GM23248 (cell line): ENCODE measurements around the gene ZNF19. TPM values are rescaled to one million over a fixed set of nuclear protein-coding genes. Genes with fewer than 3 reads are reported as not detected.
A peak's percentile ranks its signal among the peaks of the same experiment; 100 is the strongest.

Experiments used
- DNase-seq: peaks from one replicate; pipeline ENCODE4 v3.0.0-alpha.2; 2015
- H2AFZ ChIP-seq: fragments of 200-600 bp; sonication (generic); 2 replicates; pipeline ENCODE4 v1.6.1; 2016; ENCODE audit warnings: antibody characterized with exemption
- H3F3A ChIP-seq: fragments of 200-600 bp; sonication (generic); 2 replicates; pipeline ENCODE4 v1.6.1; 2016; ENCODE audit warnings: mild to moderate bottlenecking, antibody characterized with exemption, mixed run types; ENCODE audit not compliant: insufficient read depth
- H3K27ac ChIP-seq: fragments of 200-600 bp; sonication (generic); 2 replicates; pipeline ENCODE4 v1.5.1; 2016; ENCODE audit warnings: mild to moderate bottlenecking
- H3K27me3 ChIP-seq: fragments of 200-600 bp; sonication (generic); replicated peaks from 2 replicates; pipeline ENCODE4 v1.6.1; 2016; ENCODE audit warnings: mild to moderate bottlenecking; ENCODE audit not compliant: insufficient read depth
- H3K36me3 ChIP-seq: fragments of 200-600 bp; sonication (generic); 2 replicates; pipeline ENCODE4 v1.6.1; 2016; ENCODE audit warnings: low read depth, mild to moderate bottlenecking
- H3K4me1 ChIP-seq: fragments of 200-600 bp; sonication (generic); 2 replicates; pipeline ENCODE4 v1.6.1; 2016; ENCODE audit warnings: mild to moderate bottlenecking; ENCODE audit not compliant: insufficient read depth
- H3K4me2 ChIP-seq: fragments of 200-600 bp; sonication (generic); one replicate; pipeline ENCODE4 v1.6.1; 2016; ENCODE audit warnings: mild to moderate bottlenecking; ENCODE audit not compliant: unreplicated experiment
- H3K4me3 ChIP-seq: fragments of 200-600 bp; sonication (generic); 2 replicates; pipeline ENCODE4 v1.5.1; 2016; ENCODE audit warnings: mild to moderate bottlenecking
- H3K79me2 ChIP-seq: fragments of 200-600 bp; sonication (generic); 2 replicates; pipeline ENCODE4 v1.6.1; 2016; ENCODE audit warnings: mild to moderate bottlenecking; ENCODE audit not compliant: insufficient read depth
- H3K9ac ChIP-seq: fragments of 200-600 bp; sonication (generic); 2 replicates; pipeline ENCODE4 v1.6.1; 2016; ENCODE audit warnings: mild to moderate bottlenecking
- H3K9me2 ChIP-seq: fragments of 200-600 bp; sonication (generic); 2 replicates; pipeline ENCODE4 v1.6.1; 2016; ENCODE audit warnings: mixed run types, mild to moderate bottlenecking, moderate library complexity; ENCODE audit not compliant: insufficient read depth
- H3K9me3 ChIP-seq: fragments of 200-600 bp; sonication (generic); one replicate; pipeline ENCODE4 v1.6.1; 2017; ENCODE audit warnings: low read depth
- H4K20me1 ChIP-seq: fragments of 200-600 bp; sonication (generic); 2 replicates; pipeline ENCODE4 v1.6.0; 2016; ENCODE audit not compliant: insufficient read depth
- EZH2 ChIP-seq: fragments of 200-600 bp; sonication (generic); IDR thresholded peaks from 2 replicates; pipeline ENCODE4 v1.6.1; 2018; ENCODE audit warnings: antibody characterized with exemption, mild to moderate bottlenecking; ENCODE audit not compliant: insufficient read depth, poor library complexity, severe bottlenecking
- EZH2phosphoT487 ChIP-seq: fragments of 200-600 bp; sonication (generic); IDR thresholded peaks from 2 replicates; pipeline ENCODE4 v1.6.1; 2018; ENCODE audit warnings: antibody characterized with exemption, moderate library complexity, mild to moderate bottlenecking, low read depth; ENCODE audit not compliant: insufficient read depth
- WGBS, 2 experiments: methylation state at CpG; one replicate each; pipeline ENCODE4 v1.1.6; 2015 to 2017; ENCODE audit warnings: low lambda C conversion rate in 2 of 2, low coverage in 1 of 2; ENCODE audit errors: missing lambda C conversion rate in 2 of 2; 5-methylcytosine and 5-hydroxymethylcytosine counted together
- in situ Hi-C: fragments of 300-500 bp; cut with MboI; formaldehyde crosslinking; loops from 2 replicates; pipeline ENCODE4 v1.15.0; 2020
- polyA plus RNA-seq: library from polyadenylated mRNA; unstranded; fragments of >200 nt; fragmentation: Nextera tagmentation; extraction: Ambion mirVana; gene quantifications from 2 replicates; pipeline ENCODE4 v1.2.1, GENCODE V29; 2016
- total RNA-seq: library from RNA; depleted of rRNA; stranded (reverse); fragments of >200 nt; shearing (Covaris generic); gene quantifications from 2 replicates; pipeline ENCODE4 v1.2.3, GENCODE V29; 2014

ZNF19 gene
- total and polyA plus RNA-seq, 2 experiments from 2014 or later = 1.3 to 1.7 TPM

DNA sequence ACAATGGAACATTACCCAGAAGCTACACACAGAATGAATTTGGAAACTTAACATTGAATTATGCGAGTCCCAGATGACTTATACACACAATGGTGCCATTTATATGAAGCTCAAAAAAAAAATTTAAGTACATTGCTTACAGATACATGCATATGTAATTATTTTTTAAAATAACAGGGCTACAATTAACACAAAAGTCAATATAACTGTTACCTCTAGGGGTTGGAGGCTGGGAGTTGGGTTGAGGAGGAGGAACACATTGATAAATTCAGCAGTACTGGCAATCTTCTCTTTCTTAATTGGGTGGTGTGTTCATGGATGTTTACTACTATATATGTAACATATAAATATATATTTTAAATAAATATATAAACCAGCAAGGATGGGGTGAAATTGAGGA lies 28.2 kb downstream of the ZNF19 start:
- peaks cover 61% of the 10 kb centered on the region for H3K79me2 ChIP-seq
- 96 to 98% methylated on average over 1 of the region's 1 CpG for WGBS, 2 experiments
- H3K27ac ChIP-seq = peak overlapping the region; percentile 83
- no peaks in the 10 kb centered on the region for H3K27me3 ChIP-seq
- H2AFZ ChIP-seq = no peak overlapping the region
- H3K4me1 ChIP-seq = peaks cover 16% of the 10 kb centered on the region
- DNase-seq = peak; percentile 10
- H3K9me2 ChIP-seq = no peaks in the 10 kb centered on the region
- peaks cover 16% of the 10 kb centered on the region for H3F3A ChIP-seq
- TF ChIP-seq EZH2phosphoT487 (no peak), EZH2 (no peak)
- H3K4me3 ChIP-seq = peak overlapping the region; percentile 95
- H3K36me3 ChIP-seq = no peaks in the 10 kb centered on the region
- peak overlapping the region; percentile 94 for H3K4me2 ChIP-seq
- H3K9me3 ChIP-seq = no peaks in the 10 kb centered on the region
- H4K20me1 ChIP-seq = no peaks in the 10 kb centered on the region
- in situ Hi-C loops = no loop called here
- H3K9ac ChIP-seq = peak overlapping the region; percentile 90

DNA sequence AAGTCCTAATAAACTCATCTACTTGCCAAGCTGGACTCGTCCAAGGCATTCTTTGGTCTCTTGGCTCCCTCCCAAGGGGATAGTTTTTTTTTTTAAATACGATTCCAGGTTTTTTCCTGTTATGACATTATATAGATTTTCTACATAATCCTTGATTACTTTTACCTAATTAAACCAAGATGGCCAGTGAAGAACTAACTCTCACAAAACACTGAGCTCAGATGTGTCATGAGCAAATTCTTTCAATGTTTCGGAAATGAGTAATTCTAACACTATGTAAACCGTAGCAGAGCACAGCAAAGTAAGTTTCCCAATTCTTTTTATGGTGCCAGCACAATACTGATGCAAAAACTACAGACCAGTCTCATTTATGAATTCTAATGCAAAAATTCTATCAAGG lies 28.9 kb downstream of the ZNF19 start:
- 0 to 1% methylated on average over 4 of the region's 4 CpGs for WGBS, 2 experiments
- DNase-seq = peak; percentile 91

DNA sequence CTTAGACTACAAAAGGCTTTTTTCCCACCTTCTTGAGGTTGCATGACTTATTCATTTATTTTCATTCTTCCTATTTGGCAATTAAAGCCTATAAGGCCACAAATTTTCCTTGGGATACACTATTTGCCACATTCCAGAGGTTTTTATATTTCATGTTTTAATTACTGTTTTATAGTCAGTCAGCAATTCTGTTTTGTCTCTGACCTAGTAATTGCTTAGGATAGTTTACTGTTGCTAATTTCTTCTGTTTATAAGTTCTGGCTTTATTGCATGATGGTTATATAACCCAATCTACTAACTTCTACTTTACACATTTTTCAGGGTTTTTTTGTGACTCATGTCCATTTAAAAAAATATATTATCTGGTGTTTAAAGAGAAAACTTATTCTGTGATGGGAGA lies 29.6 kb downstream of the ZNF19 start:
- TF ChIP-seq EZH2phosphoT487 (no peak), EZH2 (no peak)
- in situ Hi-C loops = no loop called here
- peaks cover 75% of the 10 kb centered on the region for H3K79me2 ChIP-seq
- no peak overlapping the region for H2AFZ ChIP-seq
- peak overlapping the region; percentile 95; the same call in 1 of the 2 replicates for H3K4me3 ChIP-seq
- H4K20me1 ChIP-seq = no peaks in the 10 kb centered on the region
- 0 out of 2 replicates have a peak, but pooled peaks cover 10% of the 10 kb centered on the region for H3K36me3 ChIP-seq
- DNase-seq = peak; percentile 33
- peak overlapping the region; percentile 31 for H3K27ac ChIP-seq
- peak overlapping the region; percentile 94 for H3K4me2 ChIP-seq
- H3K4me1 ChIP-seq = peaks cover 16% of the 10 kb centered on the region
- peaks cover 16% of the 10 kb centered on the region for H3F3A ChIP-seq
- no peak overlapping the region for H3K9ac ChIP-seq
- H3K9me3 ChIP-seq = no peaks in the 10 kb centered on the region
- H3K27me3 ChIP-seq = no peaks in the 10 kb centered on the region
- H3K9me2 ChIP-seq = no peaks in the 10 kb centered on the region

More for the DNA sequence above, 28.9 kb downstream of the ZNF19 start:
- peak overlapping the region; percentile 90 for H3K9ac ChIP-seq
- H3K36me3 ChIP-seq = 0 out of 2 replicates have a peak, but pooled peaks cover 5% of the 10 kb centered on the region
- no peak for TF ChIP-seq EZH2
- TF ChIP-seq EZH2phosphoT487 = no peak
- no peak overlapping the region for H2AFZ ChIP-seq
- no peaks in the 10 kb centered on the region for H3K9me2 ChIP-seq
- peaks cover 68% of the 10 kb centered on the region for H3K79me2 ChIP-seq
- no peaks in the 10 kb centered on the region for H3K9me3 ChIP-seq
- peak overlapping the region; percentile 95 for H3K4me3 ChIP-seq
- in situ Hi-C loops = no loop called here
- H3K4me1 ChIP-seq = peaks cover 16% of the 10 kb centered on the region
- H3K27me3 ChIP-seq = no peaks in the 10 kb centered on the region
- peaks cover 16% of the 10 kb centered on the region for H3F3A ChIP-seq
- H4K20me1 ChIP-seq = no peaks in the 10 kb centered on the region
- H3K4me2 ChIP-seq = peak overlapping the region; percentile 94
- H3K27ac ChIP-seq = peak overlapping the region; percentile 83

DNA sequence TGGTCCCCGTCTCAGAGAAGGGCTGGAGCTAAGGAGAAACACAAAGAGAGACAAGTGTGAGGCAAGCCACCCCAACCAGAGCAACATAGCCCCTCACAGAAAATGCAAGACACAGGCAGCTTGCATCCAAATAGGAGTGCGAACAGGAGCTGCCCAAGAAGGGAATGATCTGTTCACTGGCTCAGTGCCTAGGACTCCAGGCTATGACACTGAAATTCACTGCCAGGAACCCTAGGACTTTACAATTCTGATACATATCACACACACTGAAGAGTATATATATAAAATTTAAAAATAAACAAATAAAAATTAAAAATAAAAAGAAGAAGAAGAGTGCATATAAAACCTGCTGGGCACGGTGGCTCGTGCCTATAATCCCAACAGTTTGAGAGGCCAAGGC lies 32.3 kb downstream of the ZNF19 start:
- peaks cover 66% of the 10 kb centered on the region for H3K79me2 ChIP-seq
- no peaks in the 10 kb centered on the region for H3K9me2 ChIP-seq
- TF ChIP-seq EZH2 = no peak
- no peak for TF ChIP-seq EZH2phosphoT487
- H3K4me3 ChIP-seq = no peak overlapping the region
- no peaks in the 10 kb centered on the region for H3K27me3 ChIP-seq
- H3K27ac ChIP-seq = no peak overlapping the region
- no peak overlapping the region for H3K4me2 ChIP-seq
- H3F3A ChIP-seq = peaks cover 16% of the 10 kb centered on the region
- no peak for DNase-seq
- WGBS, 2 experiments = 88 to 94% methylated on average over 4 of the region's 4 CpGs
- H4K20me1 ChIP-seq = no peaks in the 10 kb centered on the region
- H3K36me3 ChIP-seq = peaks cover 24% of the 10 kb centered on the region
- peaks cover 16% of the 10 kb centered on the region for H3K4me1 ChIP-seq
- no peak overlapping the region for H2AFZ ChIP-seq
- no peak overlapping the region for H3K9ac ChIP-seq
- in situ Hi-C loops = no loop called here
- H3K9me3 ChIP-seq = peaks cover 4% of the 10 kb centered on the region

DNA sequence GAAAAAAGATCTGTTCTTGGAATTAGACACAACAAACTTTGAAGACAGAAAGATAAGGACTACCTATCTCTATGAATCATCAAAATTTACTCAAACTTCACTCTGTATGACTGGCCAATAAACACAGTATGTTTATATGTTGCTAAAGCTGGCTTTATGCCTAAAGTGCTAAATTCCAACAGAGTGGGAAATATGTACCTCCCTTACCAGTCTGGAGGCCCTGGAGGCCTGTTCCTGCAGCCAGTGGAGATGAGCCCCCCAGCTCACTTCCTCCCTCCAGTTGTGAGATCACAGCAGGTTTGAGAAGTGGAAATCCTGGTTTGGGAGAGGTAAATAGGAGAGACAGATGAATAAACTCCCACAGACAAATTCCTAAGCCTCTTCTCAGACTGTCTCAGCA lies 36.1 kb downstream of the ZNF19 start:
- peaks cover 61% of the 10 kb centered on the region for H3K36me3 ChIP-seq
- H3K27me3 ChIP-seq = no peaks in the 10 kb centered on the region
- H2AFZ ChIP-seq = no peak overlapping the region
- H3F3A ChIP-seq = peaks cover 20% of the 10 kb centered on the region; the same call in 1 of the 2 replicates
- no peak overlapping the region for H3K4me3 ChIP-seq
- H4K20me1 ChIP-seq = no peaks in the 10 kb centered on the region
- peaks cover 38% of the 10 kb centered on the region for H3K79me2 ChIP-seq
- H3K9ac ChIP-seq = no peak overlapping the region
- H3K4me1 ChIP-seq = no peaks in the 10 kb centered on the region
- DNase-seq = no peak
- in situ Hi-C loops = no loop called here
- peaks cover 16% of the 10 kb centered on the region for H3K9me3 ChIP-seq
- H3K4me2 ChIP-seq = no peak overlapping the region
- H3K9me2 ChIP-seq = no peaks in the 10 kb centered on the region
- TF ChIP-seq EZH2phosphoT487 (no peak), EZH2 (no peak)
- no peak overlapping the region for H3K27ac ChIP-seq
